Gastroesophageal sphincter (tissue), 4 donors: ENCODE data around the gene JCAD. TPM values are rescaled to one million over a fixed set of nuclear protein-coding genes. Genes with fewer than 3 reads are reported as not detected.

Experiments used
- ATAC-seq: fragments of 150-250 bp; one replicate; pipeline ENCODE4 v1.9.1; 2016; ENCODE audit warnings: mild to moderate bottlenecking, moderate library complexity
- H3K27ac ChIP-seq, 4 donors: fragments of 200-600 bp; sonication (generic) in 3 of 4; 1 replicate in 3 of 4; 2 replicates in 1 of 4; pipeline ENCODE4 v1.5.1; 2016 to 2019
- H3K27me3 ChIP-seq: fragments of 200-600 bp; sonication (generic); one replicate; pipeline ENCODE4 v1.5.1; 2019
- H3K36me3 ChIP-seq, 2 donors: fragments of 200-600 bp; sonication (generic); one replicate each; pipeline ENCODE4 v1.5.1; 2019; ENCODE audit warnings: control low read depth in 1 of 2
- H3K4me1 ChIP-seq, 3 donors: fragments of 200-600 bp; sonication (generic); 1 replicate in 2 of 3; 2 replicates in 1 of 3; pipeline ENCODE4 v1.5.1; 2016 to 2019; ENCODE audit warnings: control low read depth in 2 of 3
- H3K4me3 ChIP-seq, 2 donors: fragments of 200-600 bp; sonication (generic); one replicate each; pipeline ENCODE4 v1.5.1; 2019; ENCODE audit warnings: mild to moderate bottlenecking in 1 of 2, moderate library complexity in 1 of 2
- H3K9me3 ChIP-seq, 3 donors: fragments of 200-600 bp; sonication (generic); one replicate each; pipeline ENCODE4 v1.5.1; 2017 to 2019; ENCODE audit warnings: control low read depth in 2 of 3
- EP300 ChIP-seq: sonication (generic); formaldehyde crosslinking; IDR thresholded peaks from one replicate; pipeline ENCODE4 v1.6.1; 2017; ENCODE audit warnings: antibody characterized with exemption, mild to moderate bottlenecking
- POLR2A ChIP-seq, 2 donors: fragments of 450-650 bp; IDR thresholded peaks; one replicate each; pipeline ENCODE4 v1.6.1; 2017; ENCODE audit warnings: antibody characterized with exemption in 2 of 2, mild to moderate bottlenecking in 2 of 2, moderate library complexity in 1 of 2
- POLR2AphosphoS5 ChIP-seq: sonication (generic); formaldehyde crosslinking; IDR thresholded peaks from one replicate; pipeline ENCODE4 v1.6.1; 2017; ENCODE audit warnings: antibody characterized with exemption
- WGBS, 2 donors: methylation state at CpG; one replicate each; pipeline ENCODE4 v1.1.5; 2018; ENCODE audit warnings: low coverage in 1 of 2; 5-methylcytosine and 5-hydroxymethylcytosine counted together
- total RNA-seq, 4 donors: library from RNA; depleted of rRNA; stranded (reverse); fragments of >200 nt; gene quantifications; one replicate each; pipeline ENCODE4 v1.1.0, GENCODE V29; 2016
- TF ChIP-seq, protein P1 (sequence below), 4 experiments: fragments of 200-600 bp in 2 of 4; fragments of 450-650 bp in 2 of 4; sonication (generic) in 1 of 4; IDR thresholded peaks; one replicate each; pipeline ENCODE4 v1.5.1; 2017 to 2019; ENCODE audit warnings: antibody characterized with exemption in 4 of 4, mild to moderate bottlenecking in 2 of 4, moderate library complexity in 2 of 4

Gene JCAD
- total RNA-seq, 4 donors from 2014 or later = 21.0 to 66.8 (median 48.6) TPM

DNA sequence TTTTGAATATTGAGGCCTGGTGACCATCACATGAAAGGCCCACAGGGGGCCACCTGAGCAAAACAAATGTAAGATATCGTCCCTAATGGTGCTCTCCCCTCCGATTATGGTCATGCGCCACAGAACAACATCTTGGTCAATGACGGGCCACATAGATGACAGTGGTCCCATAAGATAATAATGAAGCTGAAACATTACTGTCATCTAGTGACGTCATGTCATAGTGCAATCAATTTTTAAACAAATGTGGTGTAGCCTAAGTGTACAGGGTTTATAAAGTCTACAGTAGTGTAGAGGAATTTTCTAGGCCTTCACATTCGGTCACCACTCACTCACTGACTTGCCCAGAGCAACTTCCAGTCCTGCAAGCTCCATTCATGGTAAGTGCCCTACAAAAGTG lies 36.8 kb downstream of the JCAD start:
- H3K9me3 ChIP-seq = no peaks in the 10 kb centered on the region
- no peak overlapping the region for H3K27ac ChIP-seq
- TF ChIP-seq POLR2A (IDR thresholded peaks at IDR 0.05) = no peak
- no peak for TF ChIP-seq EP300
- no peak for TF ChIP-seq POLR2AphosphoS5
- TF ChIP-seq, protein P1, sequence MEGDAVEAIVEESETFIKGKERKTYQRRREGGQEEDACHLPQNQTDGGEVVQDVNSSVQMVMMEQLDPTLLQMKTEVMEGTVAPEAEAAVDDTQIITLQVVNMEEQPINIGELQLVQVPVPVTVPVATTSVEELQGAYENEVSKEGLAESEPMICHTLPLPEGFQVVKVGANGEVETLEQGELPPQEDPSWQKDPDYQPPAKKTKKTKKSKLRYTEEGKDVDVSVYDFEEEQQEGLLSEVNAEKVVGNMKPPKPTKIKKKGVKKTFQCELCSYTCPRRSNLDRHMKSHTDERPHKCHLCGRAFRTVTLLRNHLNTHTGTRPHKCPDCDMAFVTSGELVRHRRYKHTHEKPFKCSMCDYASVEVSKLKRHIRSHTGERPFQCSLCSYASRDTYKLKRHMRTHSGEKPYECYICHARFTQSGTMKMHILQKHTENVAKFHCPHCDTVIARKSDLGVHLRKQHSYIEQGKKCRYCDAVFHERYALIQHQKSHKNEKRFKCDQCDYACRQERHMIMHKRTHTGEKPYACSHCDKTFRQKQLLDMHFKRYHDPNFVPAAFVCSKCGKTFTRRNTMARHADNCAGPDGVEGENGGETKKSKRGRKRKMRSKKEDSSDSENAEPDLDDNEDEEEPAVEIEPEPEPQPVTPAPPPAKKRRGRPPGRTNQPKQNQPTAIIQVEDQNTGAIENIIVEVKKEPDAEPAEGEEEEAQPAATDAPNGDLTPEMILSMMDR (IDR thresholded peaks at IDR 0.05) = no peak
- 85 to 100% methylated on average over 3 to 6 of the region's 6 CpGs for WGBS, 2 donors
- H3K27me3 ChIP-seq = no peaks in the 10 kb centered on the region
- ATAC-seq = no peak
- H3K36me3 ChIP-seq = peaks cover 0 to 3% of the 10 kb centered on the region in 2 donors
- no peak overlapping the region for H3K4me3 ChIP-seq
- peaks cover 0 to 11% (median 2%) of the 10 kb centered on the region in 3 donors for H3K4me1 ChIP-seq

- Histone ChIP-seq H3K4me3 (no peak overlapping the region), H3K9me3 (no peaks in the 10 kb centered on the region), H3K36me3 (peaks cover 0 to 7% of the 10 kb centered on the region in 2 donors), H3K27me3 (no peaks in the 10 kb centered on the region), H3K27ac (no peak overlapping the region), H3K4me1 (no peaks in the 10 kb centered on the region)
- ATAC-seq = no peak
- TF ChIP-seq EP300 = no peak
- no peak for TF ChIP-seq POLR2A (IDR thresholded peaks at IDR 0.05)
- TF ChIP-seq, protein P1 (IDR thresholded peaks at IDR 0.05) = no peak
- no peak for TF ChIP-seq POLR2AphosphoS5
Observed at GRCh38 chr10:30019468-30019867, 39.9 kb downstream of the JCAD start.

DNA sequence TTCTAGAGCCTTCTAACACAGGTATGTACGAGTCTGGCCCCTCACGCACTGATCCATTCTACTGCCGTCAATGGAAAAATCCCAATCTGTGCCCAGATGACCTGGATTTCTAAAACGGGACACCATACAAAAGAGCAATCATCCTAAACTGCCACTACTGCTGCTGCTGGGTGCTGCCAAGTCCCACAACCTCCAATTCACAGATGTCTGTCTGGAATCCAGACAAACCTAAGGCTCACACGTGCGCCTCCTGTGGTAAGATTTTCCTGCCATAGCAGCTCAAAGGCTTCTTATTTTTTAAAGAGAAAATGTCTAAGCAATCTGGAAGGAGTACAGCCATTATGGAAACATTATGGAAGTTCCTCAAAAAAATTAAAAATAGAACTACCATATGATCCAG lies 40.9 kb downstream of the JCAD start:
- H3K4me1 ChIP-seq = peaks cover 0 to 8% (median 0%) of the 10 kb centered on the region in 3 donors
- no peak for TF ChIP-seq POLR2AphosphoS5
- TF ChIP-seq EP300 = no peak
- TF ChIP-seq, protein P1 (IDR thresholded peaks at IDR 0.05) = no peak
- no peak for TF ChIP-seq POLR2A (IDR thresholded peaks at IDR 0.05)
- no peaks in the 10 kb centered on the region for H3K27me3 ChIP-seq
- no peak overlapping the region for H3K27ac ChIP-seq
- H3K4me3 ChIP-seq = no peak overlapping the region
- WGBS, 2 donors = 75 to 84% methylated on average over 4 of the region's 6 CpGs
- H3K9me3 ChIP-seq = no peaks in the 10 kb centered on the region
- ATAC-seq = no peak
- peaks cover 0 to 7% of the 10 kb centered on the region in 2 donors for H3K36me3 ChIP-seq

GRCh38 chr10:30017966-30018365 lies 41.4 kb downstream of the JCAD start:
- Histone ChIP-seq H3K27ac (no peak overlapping the region), H3K4me1 (peaks cover 0 to 9% (median 0%) of the 10 kb centered on the region in 3 donors)
- TF ChIP-seq, protein P1 (IDR thresholded peaks at IDR 0.05) = no peak
- no peak for TF ChIP-seq EP300
- no peak for TF ChIP-seq POLR2AphosphoS5
- TF ChIP-seq POLR2A (IDR thresholded peaks at IDR 0.05) = no peak

GRCh38 chr10:30017556-30017955 lies 41.8 kb downstream of the JCAD start:
- no peak overlapping the region for H3K4me3 ChIP-seq
- no peak overlapping the region for H3K27ac ChIP-seq
- no peak for TF ChIP-seq POLR2AphosphoS5
- TF ChIP-seq EP300 = no peak
- TF ChIP-seq, protein P1 (IDR thresholded peaks at IDR 0.05) = no peak
- no peak for TF ChIP-seq POLR2A (IDR thresholded peaks at IDR 0.05)
- ATAC-seq = no peak
- peaks cover 0 to 7% of the 10 kb centered on the region in 2 donors for H3K36me3 ChIP-seq
- no peaks in the 10 kb centered on the region for H3K27me3 ChIP-seq
- H3K9me3 ChIP-seq = no peaks in the 10 kb centered on the region
- peaks cover 0 to 9% (median 0%) of the 10 kb centered on the region in 3 donors for H3K4me1 ChIP-seq
- 85 to 89% methylated on average over 6 of the region's 6 CpGs for WGBS, 2 donors

More at GRCh38 chr10:30017966-30018365, 41.4 kb downstream of the JCAD start:
- no peak for ATAC-seq
- Histone ChIP-seq H3K9me3 (no peaks in the 10 kb centered on the region), H3K27me3 (no peaks in the 10 kb centered on the region), H3K4me3 (no peak overlapping the region), H3K36me3 (peaks cover 0 to 7% of the 10 kb centered on the region in 2 donors)
- WGBS, 2 donors = 81 to 98% methylated on average over 5 to 6 of the region's 6 CpGs
